KMS-11 (cell line): Measurements from ENCODE around the gene MFSD2A.

ENCODE experiments used
- H2AFZ ChIP-seq: fragments of 200-600 bp; sonication (generic); 2 replicates; pipeline ENCODE4 v1.6.1; 2016; ENCODE audit warnings: antibody characterized with exemption, mixed run types, low read depth
- H3K27ac ChIP-seq: fragments of 200-600 bp; sonication (generic); 2 replicates; pipeline ENCODE4 v1.6.1; 2016; ENCODE audit warnings: mild to moderate bottlenecking, mixed run types
- H3K27me3 ChIP-seq: fragments of 200-600 bp; sonication (generic); 2 replicates; pipeline ENCODE4 v1.6.1; 2017; ENCODE audit warnings: mild to moderate bottlenecking, low read depth, mixed run types, moderate library complexity; ENCODE audit not compliant: insufficient read depth
- H3K36me3 ChIP-seq: fragments of 200-600 bp; sonication (generic); 2 replicates; pipeline ENCODE4 v1.6.1; 2017; ENCODE audit warnings: mild to moderate bottlenecking, mixed run types; ENCODE audit not compliant: insufficient read depth
- H3K4me1 ChIP-seq: fragments of 200-600 bp; sonication (generic); 2 replicates; pipeline ENCODE4 v1.6.1; 2016; ENCODE audit warnings: mild to moderate bottlenecking, low read depth, mixed run types; ENCODE audit not compliant: poor library complexity, severe bottlenecking
- H3K4me2 ChIP-seq: fragments of 200-600 bp; sonication (generic); 2 replicates; pipeline ENCODE4 v1.7.0; 2016; ENCODE audit warnings: mild to moderate bottlenecking, mixed run types
- H3K4me3 ChIP-seq: fragments of 200-600 bp; sonication (generic); IDR thresholded peaks from 2 replicates; pipeline ENCODE4 v1.6.1; 2017; ENCODE audit warnings: low read depth, low read length, mixed read lengths; ENCODE audit not compliant: insufficient read depth
- H3K79me2 ChIP-seq: fragments of 200-600 bp; sonication (generic); 2 replicates; pipeline ENCODE4 v1.6.1; 2016; ENCODE audit warnings: low read depth, mixed run types; ENCODE audit not compliant: insufficient read depth
- H3K9ac ChIP-seq: fragments of 200-600 bp; sonication (generic); 2 replicates; pipeline ENCODE4 v1.6.1; 2016; ENCODE audit warnings: mild to moderate bottlenecking, mixed run types
- H4K20me1 ChIP-seq: fragments of 200-600 bp; sonication (generic); 2 replicates; pipeline ENCODE4 v1.6.1; 2016; ENCODE audit warnings: mild to moderate bottlenecking, mixed run types; ENCODE audit not compliant: insufficient read depth
- TF ChIP-seq, protein P1 (sequence below): fragments of 200-600 bp; sonication (generic); conservative IDR thresholded peaks from 2 replicates; pipeline ENCODE4 v1.6.1; 2017; ENCODE audit warnings: low read depth, mild to moderate bottlenecking, antibody characterized with exemption, low read length, moderate library complexity, mixed read lengths

Gene MFSD2A

DNA sequence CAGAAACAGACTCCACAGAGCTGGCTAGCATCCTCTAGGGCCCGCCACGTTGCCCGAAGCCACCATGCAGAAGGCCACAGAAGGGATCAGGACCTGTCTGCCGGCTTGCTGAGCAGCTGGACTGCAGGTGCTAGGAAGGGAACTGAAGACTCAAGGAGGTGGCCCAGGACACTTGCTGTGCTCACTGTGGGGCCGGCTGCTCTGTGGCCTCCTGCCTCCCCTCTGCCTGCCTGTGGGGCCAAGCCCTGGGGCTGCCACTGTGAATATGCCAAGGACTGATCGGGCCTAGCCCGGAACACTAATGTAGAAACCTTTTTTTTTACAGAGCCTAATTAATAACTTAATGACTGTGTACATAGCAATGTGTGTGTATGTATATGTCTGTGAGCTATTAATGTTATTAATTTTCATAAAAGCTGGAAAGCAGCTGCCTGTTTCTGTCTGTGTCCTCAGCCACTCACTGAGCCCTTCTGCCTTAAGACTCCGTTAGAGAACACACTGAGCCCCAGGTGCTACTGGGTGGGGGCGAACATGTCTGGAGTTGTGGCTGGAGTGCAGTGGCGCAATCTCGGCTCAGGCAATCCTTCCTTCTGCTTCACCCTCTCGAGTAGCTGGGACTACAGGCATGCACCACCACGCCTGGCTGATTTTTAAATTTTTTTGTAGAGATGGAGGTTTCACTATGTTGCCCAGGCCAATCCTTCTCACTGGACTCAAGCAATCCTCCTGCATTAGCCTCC lies 14.8 kb downstream of the MFSD2A start:
- Histone ChIP-seq H2AFZ (no peak overlapping the region), H3K27me3 (no peaks in the 10 kb centered on the region), H3K79me2 (no peaks in the 10 kb centered on the region), H3K27ac (no peak overlapping the region), H3K4me3 (no peak overlapping the region), H4K20me1 (no peaks in the 10 kb centered on the region), H3K4me2 (no peak overlapping the region), H3K4me1 (no peaks in the 10 kb centered on the region), H3K36me3 (no peaks in the 10 kb centered on the region), H3K9ac (no peak overlapping the region)
- TF ChIP-seq, protein P1, sequence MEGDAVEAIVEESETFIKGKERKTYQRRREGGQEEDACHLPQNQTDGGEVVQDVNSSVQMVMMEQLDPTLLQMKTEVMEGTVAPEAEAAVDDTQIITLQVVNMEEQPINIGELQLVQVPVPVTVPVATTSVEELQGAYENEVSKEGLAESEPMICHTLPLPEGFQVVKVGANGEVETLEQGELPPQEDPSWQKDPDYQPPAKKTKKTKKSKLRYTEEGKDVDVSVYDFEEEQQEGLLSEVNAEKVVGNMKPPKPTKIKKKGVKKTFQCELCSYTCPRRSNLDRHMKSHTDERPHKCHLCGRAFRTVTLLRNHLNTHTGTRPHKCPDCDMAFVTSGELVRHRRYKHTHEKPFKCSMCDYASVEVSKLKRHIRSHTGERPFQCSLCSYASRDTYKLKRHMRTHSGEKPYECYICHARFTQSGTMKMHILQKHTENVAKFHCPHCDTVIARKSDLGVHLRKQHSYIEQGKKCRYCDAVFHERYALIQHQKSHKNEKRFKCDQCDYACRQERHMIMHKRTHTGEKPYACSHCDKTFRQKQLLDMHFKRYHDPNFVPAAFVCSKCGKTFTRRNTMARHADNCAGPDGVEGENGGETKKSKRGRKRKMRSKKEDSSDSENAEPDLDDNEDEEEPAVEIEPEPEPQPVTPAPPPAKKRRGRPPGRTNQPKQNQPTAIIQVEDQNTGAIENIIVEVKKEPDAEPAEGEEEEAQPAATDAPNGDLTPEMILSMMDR: no peak

DNA sequence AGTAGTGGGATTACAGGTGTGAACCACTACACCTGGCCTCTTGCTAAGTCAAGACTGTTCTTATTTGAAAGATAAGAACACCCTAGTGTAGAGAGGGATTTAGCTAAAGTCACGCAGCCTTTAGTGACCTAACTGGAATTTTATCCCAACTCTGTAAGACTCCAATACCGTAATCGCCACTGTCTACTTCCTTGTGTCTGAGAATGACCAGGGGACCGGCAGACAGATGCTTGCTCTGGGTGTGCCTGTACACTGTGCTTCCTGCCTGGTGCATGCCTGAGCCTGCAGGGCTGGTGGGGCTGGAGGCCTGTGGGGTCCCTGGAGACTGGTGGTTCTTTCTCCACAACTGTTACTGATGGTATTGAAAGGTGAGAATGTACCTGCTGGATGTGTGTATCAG lies 15.3 kb downstream of the MFSD2A start:
- Histone ChIP-seq H3K27me3 (no peaks in the 10 kb centered on the region), H3K4me1 (no peaks in the 10 kb centered on the region), H3K79me2 (no peaks in the 10 kb centered on the region), H2AFZ (no peak overlapping the region), H4K20me1 (no peaks in the 10 kb centered on the region), H3K36me3 (no peaks in the 10 kb centered on the region), H3K27ac (no peak overlapping the region), H3K9ac (no peak overlapping the region), H3K4me3 (no peak overlapping the region), H3K4me2 (no peak overlapping the region)
- TF ChIP-seq, protein P1: no peak

DNA sequence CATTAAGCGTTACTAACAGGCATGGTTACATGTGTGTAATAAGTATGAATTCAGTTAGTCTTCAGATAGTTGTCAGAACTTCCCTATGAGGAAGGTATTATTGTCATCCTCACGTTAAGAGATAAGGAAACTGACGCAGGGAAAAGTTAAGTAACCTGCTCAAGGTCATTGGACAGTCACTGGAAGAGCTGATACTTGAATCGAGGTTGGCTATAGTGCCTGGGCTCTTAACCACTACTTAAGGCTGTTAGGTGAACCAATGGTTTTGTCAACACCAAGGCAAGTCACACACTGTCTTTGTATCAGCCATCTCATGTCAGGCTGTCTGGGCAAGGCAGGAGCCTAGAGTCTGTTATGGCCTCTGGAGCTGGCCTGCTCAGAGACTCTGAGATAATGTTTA lies 16.2 kb downstream of the MFSD2A start:
- Histone ChIP-seq H2AFZ (no peak overlapping the region), H3K4me2 (no peak overlapping the region), H3K27me3 (no peaks in the 10 kb centered on the region), H3K4me3 (no peak overlapping the region), H3K4me1 (no peaks in the 10 kb centered on the region), H3K27ac (no peak overlapping the region), H3K36me3 (no peaks in the 10 kb centered on the region), H4K20me1 (no peaks in the 10 kb centered on the region), H3K79me2 (no peaks in the 10 kb centered on the region), H3K9ac (no peak overlapping the region)
- TF ChIP-seq, protein P1: no peak

DNA sequence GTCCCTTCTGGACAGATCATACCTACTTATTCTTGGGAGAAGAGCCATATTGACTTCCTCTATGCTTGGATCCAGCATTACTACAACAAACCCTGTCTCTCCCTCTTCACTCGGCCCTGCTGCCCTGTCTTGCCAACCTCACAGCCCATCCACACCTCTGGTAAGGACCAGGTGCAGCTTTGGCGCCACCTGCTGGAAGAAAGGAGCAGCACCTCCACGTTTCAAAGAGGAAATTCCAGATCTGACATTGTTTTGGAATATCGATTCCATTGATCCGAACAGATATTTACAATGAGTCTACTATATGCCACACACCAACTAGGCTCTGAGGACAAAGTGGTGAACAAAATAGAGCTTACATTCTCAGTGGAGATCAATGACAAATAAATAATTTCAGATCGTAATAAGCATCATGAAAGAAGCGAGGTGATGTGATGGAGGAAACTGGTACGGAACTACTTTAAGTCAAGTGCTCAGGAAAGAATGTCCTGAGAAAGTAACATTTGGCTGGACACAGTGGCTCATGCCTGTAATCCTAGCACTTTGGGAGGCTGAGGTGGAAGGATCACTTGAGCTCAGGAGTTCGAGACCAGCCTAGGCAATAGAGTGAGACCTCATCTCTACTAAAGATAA lies 18.7 kb downstream of the MFSD2A start:
- Histone ChIP-seq H2AFZ (no peak overlapping the region; the same call in 1 of the 2 replicates), H3K4me3 (no peak overlapping the region), H3K36me3 (no peaks in the 10 kb centered on the region), H3K27ac (no peak overlapping the region), H3K79me2 (no peaks in the 10 kb centered on the region), H3K9ac (no peak overlapping the region), H4K20me1 (no peaks in the 10 kb centered on the region), H3K4me1 (peaks cover 3% of the 10 kb centered on the region), H3K4me2 (no peak overlapping the region), H3K27me3 (no peaks in the 10 kb centered on the region)
- TF ChIP-seq, protein P1: peak; percentile 96
